C4-2B (cell line): ENCODE measurements around the gene TSEN15.

Source experiments
- ZFX ChIP-seq: fragments of 450-650 bp; IDR thresholded peaks from 2 replicates; pipeline ENCODE4 v1.6.1; 2017
- TF ChIP-seq, protein P1 (sequence below): fragments of 450-650 bp; conservative IDR thresholded peaks from 2 replicates; pipeline ENCODE4 v1.5.1; 2017; ENCODE audit warnings: mild to moderate bottlenecking

DNA sequence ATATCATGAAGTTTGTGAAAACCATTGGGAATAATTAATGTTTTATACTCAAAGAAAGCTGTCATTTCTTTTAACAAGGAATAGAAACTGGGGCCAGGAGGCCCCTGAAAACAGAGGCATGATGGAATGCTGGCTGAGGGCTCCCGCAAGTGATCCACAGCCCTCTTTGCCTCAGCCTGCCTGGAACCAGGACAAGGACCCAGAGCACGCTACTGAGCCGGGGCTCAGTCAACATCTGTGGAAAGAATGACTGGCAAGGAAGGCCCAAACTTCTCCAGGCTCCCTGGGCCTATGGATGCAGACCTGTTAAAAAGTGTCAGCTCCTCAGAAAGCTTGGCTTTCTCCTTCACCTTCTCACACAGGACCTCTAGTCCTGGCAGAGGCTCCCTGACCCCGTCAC lies 46.6 kb upstream of the TSEN15 start:
- TF ChIP-seq, protein P1, sequence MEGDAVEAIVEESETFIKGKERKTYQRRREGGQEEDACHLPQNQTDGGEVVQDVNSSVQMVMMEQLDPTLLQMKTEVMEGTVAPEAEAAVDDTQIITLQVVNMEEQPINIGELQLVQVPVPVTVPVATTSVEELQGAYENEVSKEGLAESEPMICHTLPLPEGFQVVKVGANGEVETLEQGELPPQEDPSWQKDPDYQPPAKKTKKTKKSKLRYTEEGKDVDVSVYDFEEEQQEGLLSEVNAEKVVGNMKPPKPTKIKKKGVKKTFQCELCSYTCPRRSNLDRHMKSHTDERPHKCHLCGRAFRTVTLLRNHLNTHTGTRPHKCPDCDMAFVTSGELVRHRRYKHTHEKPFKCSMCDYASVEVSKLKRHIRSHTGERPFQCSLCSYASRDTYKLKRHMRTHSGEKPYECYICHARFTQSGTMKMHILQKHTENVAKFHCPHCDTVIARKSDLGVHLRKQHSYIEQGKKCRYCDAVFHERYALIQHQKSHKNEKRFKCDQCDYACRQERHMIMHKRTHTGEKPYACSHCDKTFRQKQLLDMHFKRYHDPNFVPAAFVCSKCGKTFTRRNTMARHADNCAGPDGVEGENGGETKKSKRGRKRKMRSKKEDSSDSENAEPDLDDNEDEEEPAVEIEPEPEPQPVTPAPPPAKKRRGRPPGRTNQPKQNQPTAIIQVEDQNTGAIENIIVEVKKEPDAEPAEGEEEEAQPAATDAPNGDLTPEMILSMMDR: no peak
- no peak for TF ChIP-seq ZFX
